HCT116 (cell line): ENCODE data around the gene LRRD1. TPM values are rescaled to one million over a fixed set of nuclear protein-coding genes. Genes with fewer than 3 reads are reported as not detected.

Source experiments
- ATAC-seq: fragments of 200-7000 bp; cut with Tn5 transposase; 2 replicates; pipeline ENCODE4 v1.9.1; 2020; ENCODE audit warnings: mild to moderate bottlenecking, moderate library complexity
- BruUV-seq: library from RNA; stranded (reverse); fragments of 400-500 nt; replicated peaks from 2 replicates; lab custom pipeline; 2021; lab: Mats Ljungman, UMichigan
- CTCF ChIA-PET: fragments of 300-600 bp; sonication (Branson Sonifier 250); formaldehyde crosslinking; loops from one replicate; lab custom pipeline; 2021; ENCODE audit warnings: antibody characterized with exemption; lab: Charles Lee
- POLR2A ChIA-PET: fragments of 300-600, 350-600 bp; sonication (Branson Sonifier 250); formaldehyde crosslinking; loops from one replicate; lab custom pipeline; 2021; ENCODE audit warnings: antibody characterized with exemption; lab: Charles Lee
- RAD21 ChIA-PET, 2 experiments: fragments of 300-600 bp; sonication (Branson Sonifier 250); formaldehyde crosslinking; loops; one replicate each; lab custom pipeline; 2023; ENCODE audit warnings: low total read pairs in 2 of 2; ENCODE audit not compliant: uncharacterized antibody in 2 of 2, unreplicated experiment in 2 of 2, low non-redundant PET in 1 of 2; lab: Charles Lee
- DNase-seq: peaks from one replicate; pipeline ENCODE4 v3.0.0-alpha.2; 2010; ENCODE audit warnings: low read depth, low spot score
- H2AFZ ChIP-seq: fragments of 200-600 bp; shearing (Covaris generic), sonication (generic); 2 replicates; pipeline ENCODE4 v1.6.1; 2017; ENCODE audit warnings: low read depth, mixed run types, mixed read lengths, antibody characterized with exemption, low read length; ENCODE audit not compliant: poor library complexity, severe bottlenecking
- H3K27ac ChIP-seq: 2 replicates; pipeline ENCODE4 v1.5.1; 2012; ENCODE audit warnings: low read depth, low read length
- H3K27me3 ChIP-seq: fragments of 200-600 bp; sonication (generic); 2 replicates; pipeline ENCODE4 v1.6.1; 2016; ENCODE audit warnings: mixed run types, low read length, mixed read lengths; ENCODE audit not compliant: insufficient read depth
- H3K36me3 ChIP-seq, 2 experiments: fragments of 200-500 bp in 1 of 2; fragments of 200-600 bp in 1 of 2; sonication (Bioruptor generic) in 1 of 2; sonication (generic) in 1 of 2; 2 replicates each; pipeline versions ENCODE4 v1.5.1 to v1.6.1; 2014 to 2016; ENCODE audit warnings: low read length in 2 of 2, inconsistent platforms in 1 of 2, mixed read lengths in 1 of 2, mixed run types in 1 of 2; ENCODE audit not compliant: insufficient read depth in 2 of 2, control insufficient read depth in 1 of 2
- H3K4me1 ChIP-seq, 2 experiments: fragments of 200-600 bp in 1 of 2; sonication (generic) in 1 of 2; 2 replicates each; pipeline versions ENCODE4 v1.5.1 to v1.6.1; 2012 to 2017; ENCODE audit warnings: low read length in 2 of 2, inconsistent platforms in 1 of 2, mild to moderate bottlenecking in 1 of 2, mixed read lengths in 1 of 2, mixed run types in 1 of 2, moderate library complexity in 1 of 2; ENCODE audit not compliant: insufficient read depth in 2 of 2, control insufficient read depth in 1 of 2
- H3K4me2 ChIP-seq: fragments of 200-600 bp; sonication (generic); 2 replicates; pipeline ENCODE4 v1.6.1; 2017; ENCODE audit warnings: mixed run types, low read length, mixed read lengths
- H3K4me3 ChIP-seq, 2 experiments: fragments of 200-600 bp in 1 of 2; sonication (generic) in 1 of 2; replicated peaks in 1 of 2; 2 replicates each; pipeline ENCODE4 v1.5.1; 2011 to 2016; ENCODE audit warnings: low read length in 2 of 2, control low read depth in 1 of 2, low read depth in 1 of 2, mild to moderate bottlenecking in 1 of 2, mixed read lengths in 1 of 2, mixed run types in 1 of 2
- H3K79me2 ChIP-seq: fragments of 200-600 bp; sonication (generic); 2 replicates; pipeline ENCODE4 v1.6.1; 2017; ENCODE audit warnings: mild to moderate bottlenecking, mixed run types, low read length, moderate library complexity, mixed read lengths; ENCODE audit not compliant: insufficient read depth
- H3K9ac ChIP-seq: fragments of 200-600 bp; sonication (generic); 2 replicates; pipeline ENCODE4 v1.6.1; 2016; ENCODE audit warnings: low read length, mixed read lengths
- H3K9me2 ChIP-seq: fragments of 200-600 bp; sonication (generic), shearing (Covaris generic); 2 replicates; pipeline ENCODE4 v1.6.1; 2017; ENCODE audit warnings: mixed run types, mild to moderate bottlenecking, moderate library complexity; ENCODE audit not compliant: insufficient read depth
- H3K9me3 ChIP-seq, 2 experiments: fragments of 200-500 bp in 1 of 2; fragments of 200-600 bp in 1 of 2; sonication (Bioruptor generic) in 1 of 2; sonication (generic) in 1 of 2; 2 replicates each; pipeline ENCODE4 v1.6.1; 2014 to 2017; ENCODE audit warnings: low read length in 2 of 2, mixed read lengths in 2 of 2, inconsistent platforms in 1 of 2, low read depth in 1 of 2, mild to moderate bottlenecking in 1 of 2, mixed run types in 1 of 2, moderate library complexity in 1 of 2; ENCODE audit not compliant: control insufficient read depth in 1 of 2, insufficient read depth in 1 of 2
- H4K20me1 ChIP-seq: fragments of 200-600 bp; sonication (generic), shearing (Covaris generic); 2 replicates; pipeline ENCODE4 v1.6.1; 2017; ENCODE audit warnings: mixed run types, mild to moderate bottlenecking, moderate library complexity; ENCODE audit not compliant: insufficient read depth
- ATF3 ChIP-seq: IDR thresholded peaks from 2 replicates; pipeline ENCODE4 v1.6.1; 2012
- CBX3 ChIP-seq: IDR thresholded peaks from 2 replicates; pipeline ENCODE4 v1.6.1; 2012; ENCODE audit warnings: low read depth
- CEBPB ChIP-seq: IDR thresholded peaks from 2 replicates; pipeline ENCODE4 v1.6.1; 2012; ENCODE audit warnings: low read depth
- CTCF ChIP-seq, 3 experiments: fragments of 200-600 bp in 1 of 3; sonication (generic) in 1 of 3; IDR thresholded peaks in 2 of 3; conservative IDR thresholded peaks in 1 of 3; 2 replicates each; pipeline ENCODE4 v1.5.1; 2012 to 2017; ENCODE audit warnings: low read depth in 2 of 3, low read length in 2 of 3, antibody characterized with exemption in 1 of 3, borderline replicate concordance in 1 of 3, control low read depth in 1 of 3, mild to moderate bottlenecking in 1 of 3, mixed read lengths in 1 of 3, mixed run types in 1 of 3, moderate library complexity in 1 of 3; ENCODE audit not compliant: insufficient read depth in 1 of 3
- ELF1 ChIP-seq: IDR thresholded peaks from 2 replicates; pipeline ENCODE4 v1.6.1; 2012; ENCODE audit warnings: low read depth, borderline replicate concordance
- EZH2 ChIP-seq: fragments of 200-600 bp; sonication (generic); IDR thresholded peaks from 2 replicates; pipeline ENCODE4 v1.6.1; 2017; ENCODE audit warnings: antibody characterized with exemption, mixed run types
- FOSL1 ChIP-seq: IDR thresholded peaks from 2 replicates; pipeline ENCODE4 v1.6.1; 2012; ENCODE audit warnings: low read depth
- JUND ChIP-seq: IDR thresholded peaks from 2 replicates; pipeline ENCODE4 v1.6.1; 2012
- POLR2A ChIP-seq: IDR thresholded peaks from 2 replicates; pipeline ENCODE4 v1.7.0; 2011; ENCODE audit warnings: borderline replicate concordance; ENCODE audit not compliant: insufficient read depth, insufficient read length; ENCODE audit errors: extremely low read depth
- POLR2AphosphoS5 ChIP-seq: IDR thresholded peaks from 2 replicates; pipeline ENCODE4 v1.6.1; 2011; ENCODE audit warnings: mild to moderate bottlenecking, low read depth, low read length, moderate library complexity
- RAD21 ChIP-seq: IDR thresholded peaks from 2 replicates; pipeline ENCODE4 v1.6.1; 2012; ENCODE audit warnings: low read depth, mild to moderate bottlenecking
- REST ChIP-seq: IDR thresholded peaks from 2 replicates; pipeline ENCODE4 v1.6.1; 2012; ENCODE audit warnings: low read depth
- TCF7L2 ChIP-seq: IDR thresholded peaks from 2 replicates; pipeline ENCODE4 v1.7.0; 2011; ENCODE audit warnings: borderline replicate concordance, inconsistent platforms; ENCODE audit not compliant: insufficient read depth, insufficient read length; ENCODE audit errors: extremely low read depth
- ZBTB33 ChIP-seq: IDR thresholded peaks from 2 replicates; pipeline ENCODE4 v1.6.1; 2011; ENCODE audit warnings: mild to moderate bottlenecking, low read length, moderate library complexity; ENCODE audit not compliant: insufficient replicate concordance; ENCODE audit errors: extremely low read depth
- ZFX ChIP-seq: fragments of 450-650 bp; IDR thresholded peaks from 2 replicates; pipeline ENCODE4 v1.6.1; 2017
- ZNF274 ChIP-seq: fragments of 200-500 bp; sonication (Bioruptor generic); IDR thresholded peaks from 2 replicates; pipeline ENCODE4 v1.6.1; 2014; ENCODE audit warnings: mild to moderate bottlenecking, low read depth, low read length, inconsistent platforms
- intact Hi-C: fragments of 100-400 bp; cut with micrococcal nuclease; formaldehyde crosslinking; loops from 2 replicates; pipeline ENCODE4 v1.10.0; 2022
- total RNA-seq: library from RNA; stranded (reverse); gene quantifications from one replicate; pipeline ENCODE4 v1.2.1, GENCODE V29; 2021; ENCODE audit not compliant: unreplicated experiment

LRRD1 gene
- total RNA-seq, 1 experiment from 2014 or later = not detected

GRCh38 chr7:92135052-92135889 is 43.7 kb downstream of the LRRD1 start:
- Histone ChIP-seq H3K79me2 (peaks cover 40% of the 10 kb centered on the region), H3K36me3 (peaks cover 4 to 5% of the 10 kb centered on the region in 2 experiments; a peak in 3 of 4 replicates), H3K27ac (peak overlapping the region; percentile 94)
- POLR2A ChIA-PET = interaction anchor here (0.6 to 1.0 kb wide), 2 partner anchors 9 to 184 kb away, joined by 3 to 4 read pairs; no protein-coding TSS in a partner anchor
- TF ChIP-seq ZFX (no peak), TCF7L2 (no peak), REST (no peak), POLR2A (no peak), ELF1 (no peak), ZBTB33 (no peak), EZH2 (no peak), CTCF (IDR thresholded peaks at IDR 0.05 in 2 of 3, conservative IDR thresholded peaks at IDR 0.05 in 1 of 3; ENCODE audit: borderline replicate concordance in 1 of 3, insufficient read depth in 1 of 3, low read depth in 2 of 3, low read length in 2 of 3) (no peak), RAD21 (no peak), POLR2AphosphoS5 (no peak), CEBPB (no peak), JUND (no peak), CBX3 (no peak), ATF3 (no peak), FOSL1 (no peak), ZNF274 (no peak)
- TF ChIP-seq, all 23 proteins: peak for 0
- H2AFZ ChIP-seq = peak overlapping the region; percentile 92
- no peaks in the 10 kb centered on the region; the same call in 1 of the 2 replicates for H3K9me2 ChIP-seq
- H3K9me3 ChIP-seq = no peaks in the 10 kb centered on the region
- ChIA-PET CTCF (interaction anchor here (1.3 kb wide), 1 partner anchor 312 kb away, joined by 3 read pairs; the partner anchor contains the start of gene GATAD1), RAD21 (no interaction called here)
- ATAC-seq = no peak
- peak overlapping the region; percentile 91 for H3K9ac ChIP-seq
- H4K20me1 ChIP-seq = no peaks in the 10 kb centered on the region; the same call in 1 of the 2 replicates
- H3K4me2 ChIP-seq = peak overlapping the region; percentile 94
- BruUV-seq = TSS peak; percentile 91
- H3K4me3 ChIP-seq = peak overlapping the region; percentile 84 to 97
- DNase-seq = no peak
- H3K27me3 ChIP-seq = no peaks in the 10 kb centered on the region
- H3K4me1 ChIP-seq = peaks cover 5 to 24% of the 10 kb centered on the region in 2 experiments; a peak in 2 of 4 replicates
- intact Hi-C loops = no loop called here
